NCI-H146 treated with DMSO at 0.1 percent for 48 hours (cell line): ENCODE measurements around the gene EPS8L2.
"Not testable (repeated sequence)": the region's sequence is repeated elsewhere in the genome, so short reads cannot be mapped to it uniquely, and the experiment has no call there.

ENCODE experiments used
- DNase-seq: peaks from one replicate; lab custom pipeline; 2025; ENCODE audit not compliant: unreplicated experiment; lab: John Stamatoyannopoulos, UW

The EPS8L2 gene

GRCh38 chr11:689625-690024 is 16.4 kb upstream of the EPS8L2 start:
- DNase-seq: no peak

GRCh38 chr11:690244-690643 is 15.8 kb upstream of the EPS8L2 start:
- DNase-seq: not testable (repeated sequence)

- DNase-seq: no peak
Observed at GRCh38 chr11:690738-691633, 15.0 kb upstream of the EPS8L2 start.

- no peak for DNase-seq
Observed at GRCh38 chr11:691710-692590, 14.1 kb upstream of the EPS8L2 start.

GRCh38 chr11:692824-693414 is 13.1 kb upstream of the EPS8L2 start:
- DNase-seq: no peak

GRCh38 chr11:693415-693831 is 12.6 kb upstream of the EPS8L2 start:
- no peak for DNase-seq

GRCh38 chr11:693887-694562 is 12.0 kb upstream of the EPS8L2 start:
- DNase-seq: no peak

GRCh38 chr11:694563-695287 is 11.3 kb upstream of the EPS8L2 start, which contains the start of gene DEAF1:
Gene DEAF1, minus strand, starts transcription at chr11:695222. Its CDS starts 175 bp downstream, at chr11:695047.
- DNase-seq: peak; percentile 92

- no peak for DNase-seq
Observed at GRCh38 chr11:695288-695537, 10.8 kb upstream of the EPS8L2 start.

- DNase-seq: peak; percentile 89
Observed at GRCh38 chr11:695538-696248, 10.3 kb upstream of the EPS8L2 start, which contains the start of gene TMEM80. Gene TMEM80, plus strand, starts transcription at chr11:695816. Its CDS starts 12 bp downstream, at chr11:695828.

- DNase-seq: no peak
Observed at GRCh38 chr11:696955-697491, 9.0 kb upstream of the EPS8L2 start.

- no peak for DNase-seq
Observed at GRCh38 chr11:697811-698311, 8.2 kb upstream of the EPS8L2 start.

- no peak for DNase-seq
Observed at GRCh38 chr11:698493-699115, 7.4 kb upstream of the EPS8L2 start.

- no peak for DNase-seq
Observed at GRCh38 chr11:699116-699508, 6.9 kb upstream of the EPS8L2 start.

- no peak for DNase-seq
Observed at GRCh38 chr11:699753-700152, 6.3 kb upstream of the EPS8L2 start.

- DNase-seq: no peak
Observed at GRCh38 chr11:701741-702461, 4.1 kb upstream of the EPS8L2 start.

GRCh38 chr11:702462-703461 is 3.3 kb upstream of the EPS8L2 start:
- DNase-seq: no peak
